Measurements from ENCODE around the gene CFDP1. TPM values are rescaled to one million over a fixed set of nuclear protein-coding genes. Genes with fewer than 3 reads are reported as not detected.

CFDP1 gene
- total and polyA plus RNA-seq, 2 of the 13 experiments (the other 11 are each of a cell fraction or from before 2014, with no cell fraction given): 78.6 to 153 TPM

DNA sequence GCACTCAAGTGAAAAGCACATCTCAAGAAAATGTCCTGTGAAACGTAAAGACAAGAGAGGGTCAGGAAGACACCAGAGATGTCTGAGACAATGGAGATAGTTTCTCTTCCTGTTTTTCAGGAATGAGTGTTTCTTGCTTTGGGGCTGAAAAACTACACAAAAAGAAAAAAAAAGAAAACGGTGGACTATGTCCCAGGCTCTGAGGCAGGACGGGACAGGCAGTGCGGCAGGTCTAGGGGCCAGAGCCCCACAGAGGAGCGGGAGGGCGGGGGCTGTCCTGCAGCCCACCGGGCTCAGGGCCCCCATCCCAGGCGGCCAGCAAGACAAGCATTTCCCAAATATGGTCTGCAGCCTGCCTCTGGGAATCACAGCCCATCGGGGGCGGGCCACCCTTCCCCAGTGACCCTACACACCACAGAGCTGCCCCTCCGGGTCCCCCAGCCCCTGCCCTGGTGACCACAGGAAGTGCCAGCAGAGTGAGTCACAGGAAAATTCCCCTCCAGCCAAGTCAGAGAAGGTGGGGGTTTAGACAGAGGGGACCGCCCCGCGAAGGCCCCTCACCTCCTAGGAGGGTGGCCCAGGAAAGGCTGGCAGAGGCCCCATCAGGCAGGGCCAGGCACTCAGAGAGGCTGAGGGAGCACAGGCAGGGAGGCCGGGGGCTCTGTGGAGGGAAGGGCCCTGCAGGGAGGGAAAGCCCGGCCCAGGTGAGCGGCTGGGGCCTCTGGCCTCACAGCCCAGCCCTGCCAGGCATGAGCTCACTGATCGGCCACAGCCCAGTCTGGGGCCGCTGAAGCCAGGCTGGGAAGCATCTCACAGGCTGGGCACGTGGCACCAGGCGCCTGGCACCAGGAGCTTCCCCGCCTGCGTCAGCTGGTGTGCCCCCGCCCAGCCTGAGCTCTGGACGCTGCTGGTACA, 188.2 kb downstream of the CFDP1 start (continued):
- TF ChIP-seq ZNF530 (CRISPR knock-in tag; IDR thresholded peaks at IDR 0.05; ENCODE audit: low read depth) (no peak), ZNF891 (CRISPR knock-in tag; IDR thresholded peaks at IDR 0.05) (no peak), ZNF564 (CRISPR knock-in tag; IDR thresholded peaks at IDR 0.05) (peak; percentile 53; the same call in 1 of the 2 replicates), GATAD2A (CRISPR knock-in tag; IDR thresholded peaks at IDR 0.05) (peak; percentile 97), ZSCAN22 (CRISPR knock-in tag; IDR thresholded peaks at IDR 0.05) (peak; percentile 62; the same call in 1 of the 2 replicates), TRIM24 (CRISPR knock-in tag; IDR thresholded peaks at IDR 0.05) (no peak), NFRKB (IDR thresholded peaks at IDR 0.05) (no peak), EHMT2 (IDR thresholded peaks at IDR 0.05; ENCODE audit: borderline replicate concordance, low read depth, low read length) (no peak), GRHL1 (CRISPR knock-in tag; conservative IDR thresholded peaks at IDR 0.05) (no peak), ZNF496 (CRISPR knock-in tag; IDR thresholded peaks at IDR 0.05; ENCODE audit: insufficient replicate concordance) (no peak), KLF13 (CRISPR knock-in tag; IDR thresholded peaks at IDR 0.05) (no peak), MED1 (CRISPR knock-in tag; IDR thresholded peaks at IDR 0.05) (peak; percentile 99), ATF3 (CRISPR knock-in tag; IDR thresholded peaks at IDR 0.05) (peak; percentile 99), KDM5A (IDR thresholded peaks at IDR 0.05; ENCODE audit: borderline replicate concordance, low read length) (no peak)
- TF ChIP-seq, protein P1, sequence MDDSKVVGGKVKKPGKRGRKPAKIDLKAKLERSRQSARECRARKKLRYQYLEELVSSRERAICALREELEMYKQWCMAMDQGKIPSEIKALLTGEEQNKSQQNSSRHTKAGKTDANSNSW (CRISPR knock-in tag; IDR thresholded peaks at IDR 0.05; ENCODE audit: borderline replicate concordance): peak; percentile 77; the same call in 1 of the 2 replicates
- TF ChIP-seq, protein P2, sequence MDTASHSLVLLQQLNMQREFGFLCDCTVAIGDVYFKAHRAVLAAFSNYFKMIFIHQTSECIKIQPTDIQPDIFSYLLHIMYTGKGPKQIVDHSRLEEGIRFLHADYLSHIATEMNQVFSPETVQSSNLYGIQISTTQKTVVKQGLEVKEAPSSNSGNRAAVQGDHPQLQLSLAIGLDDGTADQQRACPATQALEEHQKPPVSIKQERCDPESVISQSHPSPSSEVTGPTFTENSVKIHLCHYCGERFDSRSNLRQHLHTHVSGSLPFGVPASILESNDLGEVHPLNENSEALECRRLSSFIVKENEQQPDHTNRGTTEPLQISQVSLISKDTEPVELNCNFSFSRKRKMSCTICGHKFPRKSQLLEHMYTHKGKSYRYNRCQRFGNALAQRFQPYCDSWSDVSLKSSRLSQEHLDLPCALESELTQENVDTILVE (CRISPR knock-in tag; IDR thresholded peaks at IDR 0.05): peak; percentile 79
- TF ChIP-seq, protein P3, sequence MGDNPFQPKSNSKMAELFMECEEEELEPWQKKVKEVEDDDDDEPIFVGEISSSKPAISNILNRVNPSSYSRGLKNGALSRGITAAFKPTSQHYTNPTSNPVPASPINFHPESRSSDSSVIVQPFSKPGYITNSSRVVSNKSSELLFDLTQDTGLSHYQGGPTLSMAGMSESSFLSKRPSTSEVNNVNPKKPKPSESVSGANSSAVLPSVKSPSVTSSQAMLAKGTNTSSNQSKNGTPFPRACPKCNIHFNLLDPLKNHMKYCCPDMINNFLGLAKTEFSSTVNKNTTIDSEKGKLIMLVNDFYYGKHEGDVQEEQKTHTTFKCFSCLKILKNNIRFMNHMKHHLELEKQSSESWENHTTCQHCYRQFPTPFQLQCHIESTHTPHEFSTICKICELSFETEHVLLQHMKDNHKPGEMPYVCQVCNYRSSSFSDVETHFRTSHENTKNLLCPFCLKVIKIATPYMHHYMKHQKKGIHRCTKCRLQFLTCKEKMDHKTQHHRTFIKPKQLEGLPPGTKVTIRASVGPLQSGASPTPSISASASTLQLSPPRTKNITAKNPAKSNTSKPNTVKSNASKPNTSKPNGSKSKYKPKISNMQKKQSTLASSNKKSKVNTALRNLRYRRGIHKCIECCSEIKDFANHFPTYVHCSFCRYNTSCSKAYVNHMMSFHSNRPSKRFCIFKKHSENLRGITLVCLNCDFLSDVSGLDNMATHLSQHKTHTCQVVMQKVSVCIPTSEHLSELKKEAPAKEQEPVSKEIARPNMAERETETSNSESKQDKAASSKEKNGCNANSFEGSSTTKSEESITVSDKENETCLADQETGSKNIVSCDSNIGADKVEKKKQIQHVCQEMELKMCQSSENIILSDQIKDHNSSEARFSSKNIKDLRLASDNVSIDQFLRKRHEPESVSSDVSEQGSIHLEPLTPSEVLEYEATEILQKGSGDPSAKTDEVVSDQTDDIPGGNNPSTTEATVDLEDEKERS (CRISPR knock-in tag; IDR thresholded peaks at IDR 0.05): 0 out of 2 replicates have a peak, but pooled peaks have one; percentile 62
- TF ChIP-seq, protein P4, sequence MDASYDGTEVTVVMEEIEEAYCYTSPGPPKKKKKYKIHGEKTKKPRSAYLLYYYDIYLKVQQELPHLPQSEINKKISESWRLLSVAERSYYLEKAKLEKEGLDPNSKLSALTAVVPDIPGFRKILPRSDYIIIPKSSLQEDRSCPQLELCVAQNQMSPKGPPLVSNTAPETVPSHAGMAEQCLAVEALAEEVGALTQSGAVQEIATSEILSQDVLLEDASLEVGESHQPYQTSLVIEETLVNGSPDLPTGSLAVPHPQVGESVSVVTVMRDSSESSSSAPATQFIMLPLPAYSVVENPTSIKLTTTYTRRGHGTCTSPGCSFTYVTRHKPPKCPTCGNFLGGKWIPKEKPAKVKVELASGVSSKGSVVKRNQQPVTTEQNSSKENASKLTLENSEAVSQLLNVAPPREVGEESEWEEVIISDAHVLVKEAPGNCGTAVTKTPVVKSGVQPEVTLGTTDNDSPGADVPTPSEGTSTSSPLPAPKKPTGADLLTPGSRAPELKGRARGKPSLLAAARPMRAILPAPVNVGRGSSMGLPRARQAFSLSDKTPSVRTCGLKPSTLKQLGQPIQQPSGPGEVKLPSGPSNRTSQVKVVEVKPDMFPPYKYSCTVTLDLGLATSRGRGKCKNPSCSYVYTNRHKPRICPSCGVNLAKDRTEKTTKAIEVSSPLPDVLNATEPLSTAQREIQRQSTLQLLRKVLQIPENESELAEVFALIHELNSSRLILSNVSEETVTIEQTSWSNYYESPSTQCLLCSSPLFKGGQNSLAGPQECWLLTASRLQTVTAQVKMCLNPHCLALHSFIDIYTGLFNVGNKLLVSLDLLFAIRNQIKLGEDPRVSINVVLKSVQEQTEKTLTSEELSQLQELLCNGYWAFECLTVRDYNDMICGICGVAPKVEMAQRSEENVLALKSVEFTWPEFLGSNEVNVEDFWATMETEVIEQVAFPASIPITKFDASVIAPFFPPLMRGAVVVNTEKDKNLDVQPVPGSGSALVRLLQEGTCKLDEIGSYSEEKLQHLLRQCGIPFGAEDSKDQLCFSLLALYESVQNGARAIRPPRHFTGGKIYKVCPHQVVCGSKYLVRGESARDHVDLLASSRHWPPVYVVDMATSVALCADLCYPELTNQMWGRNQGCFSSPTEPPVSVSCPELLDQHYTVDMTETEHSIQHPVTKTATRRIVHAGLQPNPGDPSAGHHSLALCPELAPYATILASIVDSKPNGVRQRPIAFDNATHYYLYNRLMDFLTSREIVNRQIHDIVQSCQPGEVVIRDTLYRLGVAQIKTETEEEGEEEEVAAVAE (CRISPR knock-in tag; IDR thresholded peaks at IDR 0.05; ENCODE audit: borderline replicate concordance): peak; percentile 66

Data from HepG2 (cell line).